ENCODE results near the gene TRIM39. TPM values are rescaled to one million over a fixed set of nuclear protein-coding genes. Genes with fewer than 3 reads are reported as not detected.

Gene TRIM39
- 7.6 and 10.1 TPM in 2 replicates for total RNA-seq

DNA sequence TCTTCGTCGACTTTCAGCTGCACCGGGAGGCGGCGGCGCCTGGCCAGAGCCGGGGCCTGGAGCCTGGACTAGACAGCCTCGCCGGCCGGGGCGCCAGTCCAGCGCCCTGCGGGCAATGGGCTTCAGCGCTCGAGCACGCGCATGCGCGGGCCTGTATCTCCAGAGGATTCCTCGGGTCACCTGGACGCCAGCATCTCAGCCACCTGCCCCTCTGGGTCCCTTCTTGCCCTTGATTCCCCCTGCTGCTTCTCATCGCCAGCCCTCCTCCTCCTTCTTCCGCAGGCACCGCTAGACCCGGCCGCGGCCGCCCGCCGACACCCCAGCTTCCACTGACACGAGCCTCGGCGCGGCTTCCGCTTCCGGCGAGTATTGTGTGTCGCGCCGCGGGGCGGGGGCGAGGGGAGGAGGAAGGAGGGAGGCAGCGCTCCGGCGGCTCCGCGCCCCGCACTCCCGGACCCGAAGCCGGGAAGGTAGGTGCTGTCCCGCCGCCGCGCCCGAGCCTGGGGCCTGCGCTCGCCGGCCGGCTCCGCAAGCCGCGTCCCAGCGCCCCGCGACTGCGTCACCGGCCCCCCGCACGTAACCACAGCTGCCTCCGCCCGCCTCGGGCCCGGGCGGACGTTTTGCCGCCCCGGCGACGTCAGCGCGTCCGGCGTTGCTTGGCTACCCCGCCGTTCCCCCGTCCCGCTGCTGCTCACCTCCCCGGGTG, at the start of gene TRIM39:
TSS of gene TRIM39 (plus strand) at position 402 of the 706 bp plus-strand sequence. CDS start 2,391 bp downstream, outside the sequence.
- peak; percentile 82 to 84 for DNase-seq (ENCODE audit: low read depth in 2 of 2)

DNA sequence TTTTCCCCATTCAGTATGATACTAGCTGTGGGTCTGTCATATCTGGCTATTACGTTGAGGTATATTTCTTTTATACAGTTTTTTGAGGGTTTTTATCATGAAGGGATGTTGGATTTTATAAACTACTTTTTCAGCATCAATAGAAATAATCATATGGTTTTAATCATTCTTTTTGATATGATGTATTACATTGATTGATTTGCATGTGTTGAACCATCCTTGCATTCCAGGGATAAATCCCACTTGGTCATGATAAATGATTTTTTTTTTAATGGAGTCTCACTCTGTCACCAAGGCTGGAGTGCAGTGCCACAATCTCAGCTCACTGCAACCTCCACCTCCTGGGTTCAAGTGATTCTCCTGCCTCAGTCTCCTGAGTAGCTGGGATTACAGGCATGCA, 45.7 kb upstream of the TRIM39 start:
- DNase-seq (ENCODE audit: low read depth in 2 of 2) = peak; percentile 16 to 17

DNA sequence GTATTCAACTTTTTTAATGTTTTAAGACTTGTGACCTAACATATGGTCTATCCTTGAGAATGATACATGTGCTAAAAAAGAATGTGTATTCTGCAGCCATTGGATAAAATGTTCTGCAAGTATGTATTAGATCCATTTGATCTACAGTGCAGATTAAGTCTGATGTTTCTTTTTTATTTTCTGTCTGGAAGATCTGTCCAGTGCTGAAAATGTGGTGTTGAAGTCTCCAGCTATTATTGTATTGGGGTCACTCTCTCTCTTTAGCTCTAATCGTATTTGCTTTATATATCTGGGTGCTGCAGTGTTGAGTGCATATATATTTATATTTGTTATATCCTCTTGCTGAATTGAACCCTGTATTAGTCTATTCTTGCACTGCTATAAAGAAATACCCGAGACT, 44.2 kb upstream of the TRIM39 start:
- no peak for DNase-seq (ENCODE audit: low read depth in 2 of 2)

DNA sequence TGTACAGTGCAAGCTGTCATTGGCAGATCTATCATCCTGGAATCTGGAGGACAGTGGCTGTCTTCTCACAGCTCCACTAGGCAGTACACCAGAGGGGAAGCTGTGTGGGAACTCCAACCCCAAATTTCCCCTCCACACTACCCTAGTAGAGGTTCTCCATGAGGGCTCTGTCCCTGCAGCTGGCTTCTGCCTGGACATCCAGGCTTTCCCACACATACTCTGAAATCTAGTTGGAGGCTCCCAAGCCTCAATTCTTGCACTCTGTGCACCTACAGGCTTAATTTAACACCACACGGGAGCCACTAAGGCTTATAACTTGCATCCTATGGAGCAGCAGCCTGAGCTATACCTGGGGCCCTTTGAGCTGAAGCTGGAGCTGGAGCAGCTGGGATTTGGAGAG, 43.0 kb upstream of the TRIM39 start:
- DNase-seq (ENCODE audit: low read depth in 2 of 2) = no peak

DNA sequence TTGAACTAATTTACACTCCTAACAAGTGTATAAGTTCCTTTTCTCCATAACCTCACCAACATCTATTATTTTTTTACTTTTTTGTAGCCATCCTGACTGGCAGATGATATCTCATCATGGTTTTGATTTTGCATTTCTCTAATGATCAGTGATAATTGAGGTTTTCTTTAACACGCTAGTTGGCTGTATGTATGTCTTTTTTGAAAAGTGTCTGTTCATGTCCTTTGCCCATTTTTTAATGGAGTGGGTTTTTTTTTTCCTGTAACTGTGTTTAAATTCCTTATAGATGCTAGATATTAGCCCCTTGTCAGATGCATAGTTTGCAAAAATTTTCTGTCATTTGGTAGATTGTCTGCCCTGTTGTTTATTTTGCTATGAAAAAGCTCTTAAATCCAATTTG, 39.6 kb upstream of the TRIM39 start:
- DNase-seq (ENCODE audit: low read depth in 2 of 2) = no peak

DNA sequence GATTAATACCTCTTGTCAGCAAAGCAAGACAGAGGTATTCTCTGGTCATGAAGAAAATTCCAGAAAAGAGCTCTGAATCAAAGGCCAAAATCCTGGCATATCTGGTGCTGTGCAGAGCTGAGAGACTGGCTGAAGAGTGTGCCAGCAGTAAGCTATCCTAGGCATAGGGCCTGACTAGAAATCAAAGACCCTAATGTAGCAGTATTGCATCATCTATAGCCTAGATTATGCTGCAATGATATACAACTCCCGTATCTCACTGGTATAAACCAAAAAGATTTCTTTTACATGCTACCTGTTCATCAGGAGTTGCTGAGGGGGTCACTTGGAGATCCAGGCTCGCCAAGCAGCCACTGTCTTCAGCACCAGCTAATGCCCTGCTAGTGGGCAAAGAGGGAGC, 30.9 kb upstream of the TRIM39 start:
- no peak for DNase-seq (ENCODE audit: low read depth in 2 of 2)

DNA sequence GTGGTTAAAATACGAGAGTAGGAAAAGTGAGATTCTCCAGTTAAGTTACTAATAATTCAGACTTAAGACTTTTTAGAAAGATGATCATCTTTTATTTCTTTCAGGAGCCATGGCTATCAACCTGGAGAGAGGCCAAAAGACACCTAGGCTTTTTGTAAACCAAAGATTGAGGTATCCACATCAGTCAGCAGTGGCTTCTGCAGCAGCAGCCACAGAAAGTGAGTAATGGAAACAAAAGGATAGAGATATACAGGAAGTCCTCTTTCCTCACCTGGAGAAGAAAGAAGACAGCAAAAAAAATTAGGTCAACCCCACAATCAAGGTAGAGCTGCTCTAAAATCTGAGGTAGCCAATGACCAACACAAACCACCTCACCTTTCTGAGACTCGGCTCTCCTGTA, 22.7 kb upstream of the TRIM39 start:
- no peak for DNase-seq (ENCODE audit: low read depth in 2 of 2)

DNA sequence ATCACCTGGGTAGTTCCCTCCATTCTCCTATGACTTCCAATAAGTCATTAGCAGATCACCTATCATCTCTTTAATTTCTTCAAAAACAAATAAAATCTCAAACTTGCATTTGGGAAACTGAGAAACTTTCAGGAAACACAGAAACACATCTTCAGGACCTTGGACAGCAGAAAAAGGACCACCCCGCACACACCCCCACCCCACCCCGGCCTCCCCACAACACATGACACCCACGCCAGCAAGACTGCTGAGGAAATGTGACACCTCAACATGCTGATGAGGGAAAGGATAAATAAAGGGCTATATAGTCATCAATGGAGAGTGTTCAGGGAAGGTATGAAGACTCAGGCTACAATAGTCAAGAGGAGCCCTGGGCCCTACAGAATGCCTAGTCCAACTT, 15.6 kb upstream of the TRIM39 start:
- no peak for DNase-seq (ENCODE audit: low read depth in 2 of 2)

DNA sequence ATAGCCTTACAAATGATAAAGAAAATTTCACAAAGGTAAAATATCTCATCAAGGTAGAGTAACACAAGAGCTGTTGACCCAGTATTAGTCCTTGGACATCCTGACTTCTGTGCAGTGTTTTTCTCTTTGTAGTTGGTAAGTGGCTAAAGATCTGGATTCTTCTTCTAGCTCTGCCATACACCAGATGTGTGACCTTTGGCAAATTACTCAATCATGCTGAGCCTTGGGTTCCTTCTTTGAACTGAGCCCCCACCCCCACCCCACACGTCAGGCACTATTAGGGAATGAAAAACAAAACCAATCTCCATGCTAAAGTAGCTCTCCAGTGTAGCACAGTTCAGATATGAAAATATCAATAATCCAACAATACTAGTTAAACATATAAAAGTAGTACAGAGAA, 15.1 kb upstream of the TRIM39 start:
- DNase-seq (ENCODE audit: low read depth in 2 of 2) = no peak

DNA sequence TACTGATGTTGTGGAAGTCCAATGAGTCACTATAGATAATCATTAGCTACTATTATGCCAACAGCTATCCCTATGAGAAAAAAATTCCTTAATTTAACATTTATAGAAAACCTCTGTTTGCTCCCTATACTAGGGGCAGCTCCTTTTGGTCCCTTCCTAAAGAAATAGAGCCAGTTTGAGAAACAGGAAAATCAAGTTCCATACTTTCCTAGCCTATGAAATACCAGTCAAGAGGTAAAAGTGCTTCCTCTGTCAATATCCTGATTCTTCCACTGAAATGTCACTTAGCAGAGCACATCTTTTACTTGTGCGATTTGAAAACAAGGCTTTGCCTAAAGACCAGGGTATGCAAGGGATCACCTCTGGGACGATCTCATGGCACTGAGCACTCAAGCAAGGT, 14.5 kb upstream of the TRIM39 start:
- DNase-seq (ENCODE audit: low read depth in 2 of 2) = no peak

DNA sequence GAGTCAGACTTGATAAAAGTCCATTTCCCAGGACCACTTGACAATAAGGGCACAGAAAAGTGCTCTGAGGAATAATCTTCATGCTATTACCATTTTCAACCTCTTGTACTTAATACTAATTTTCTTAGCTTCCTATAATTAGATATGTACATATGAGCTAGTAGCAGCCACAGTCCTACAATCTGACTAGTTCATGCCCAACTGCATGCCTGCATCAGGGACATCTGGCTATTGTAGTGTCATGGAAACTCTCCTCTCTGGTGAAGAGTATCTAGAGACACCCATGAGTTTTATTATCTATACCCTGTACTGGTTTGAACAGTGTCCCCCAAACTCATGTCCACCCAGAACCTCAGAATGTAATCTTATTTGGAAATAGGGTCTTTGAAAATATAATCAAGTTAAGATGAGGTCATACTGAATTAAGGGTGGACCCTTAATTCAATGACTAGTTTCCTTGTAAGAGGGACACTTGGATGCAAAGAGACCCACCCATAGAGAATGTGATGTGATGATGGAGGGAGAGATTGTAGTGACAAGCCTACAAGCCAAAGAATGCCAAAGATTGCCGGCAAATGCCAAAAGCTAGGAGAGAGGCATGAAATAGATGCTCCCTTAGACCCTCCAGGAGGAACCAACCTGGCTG, 13.9 kb upstream of the TRIM39 start:
- DNase-seq (ENCODE audit: low read depth in 2 of 2) = no peak

DNA sequence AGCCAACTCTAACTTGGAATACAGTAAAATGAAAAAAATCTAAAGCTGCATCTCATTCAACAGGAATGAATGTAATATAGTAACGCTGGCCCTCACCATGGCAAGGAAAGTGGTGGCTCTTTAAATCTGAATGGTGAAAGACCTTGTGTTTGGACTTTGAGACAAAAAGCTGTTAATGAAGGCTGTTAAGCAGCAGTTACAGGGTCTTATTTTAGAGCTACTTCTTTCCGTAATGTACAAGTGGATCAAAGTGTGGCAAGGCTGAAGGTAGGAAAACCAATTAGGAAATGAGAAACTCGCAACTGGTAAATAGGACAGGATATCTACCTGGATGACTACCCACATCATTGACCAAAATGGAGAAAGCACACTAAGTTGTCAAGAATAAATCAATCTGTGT, 11.6 kb upstream of the TRIM39 start:
- no peak for DNase-seq (ENCODE audit: low read depth in 2 of 2)

DNA sequence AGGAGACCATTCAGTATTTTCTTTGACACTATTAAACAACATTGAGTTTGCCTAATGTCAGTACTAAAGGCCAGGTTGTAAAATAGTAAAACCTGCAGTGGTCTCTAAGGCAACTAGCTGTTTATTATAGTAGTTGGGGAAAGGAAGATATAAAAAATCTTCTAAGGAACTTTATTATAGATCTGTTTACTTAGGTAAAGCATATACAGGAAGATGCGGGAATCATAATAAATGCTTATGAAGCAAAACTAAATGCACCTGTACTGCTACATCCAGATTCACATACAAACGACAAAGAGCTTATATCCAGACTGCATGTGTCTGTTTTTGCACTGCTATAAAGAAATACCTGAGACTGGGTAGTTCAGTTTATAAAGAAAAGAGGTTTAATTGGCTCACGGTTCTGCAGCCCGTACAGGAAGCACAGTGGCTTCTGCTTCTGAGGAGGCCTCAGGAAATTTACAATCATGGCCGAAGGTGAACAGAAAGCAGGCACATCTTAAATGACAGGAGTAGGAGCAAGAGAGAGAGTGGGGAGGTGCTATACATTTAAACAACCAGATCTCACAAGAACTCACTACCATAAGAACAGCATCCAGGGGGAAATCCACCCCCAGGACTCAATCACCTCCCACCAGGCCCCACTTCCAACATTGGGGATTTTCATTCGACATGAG, 8.7 kb upstream of the TRIM39 start:
- DNase-seq (ENCODE audit: low read depth in 2 of 2) = no peak

DNA sequence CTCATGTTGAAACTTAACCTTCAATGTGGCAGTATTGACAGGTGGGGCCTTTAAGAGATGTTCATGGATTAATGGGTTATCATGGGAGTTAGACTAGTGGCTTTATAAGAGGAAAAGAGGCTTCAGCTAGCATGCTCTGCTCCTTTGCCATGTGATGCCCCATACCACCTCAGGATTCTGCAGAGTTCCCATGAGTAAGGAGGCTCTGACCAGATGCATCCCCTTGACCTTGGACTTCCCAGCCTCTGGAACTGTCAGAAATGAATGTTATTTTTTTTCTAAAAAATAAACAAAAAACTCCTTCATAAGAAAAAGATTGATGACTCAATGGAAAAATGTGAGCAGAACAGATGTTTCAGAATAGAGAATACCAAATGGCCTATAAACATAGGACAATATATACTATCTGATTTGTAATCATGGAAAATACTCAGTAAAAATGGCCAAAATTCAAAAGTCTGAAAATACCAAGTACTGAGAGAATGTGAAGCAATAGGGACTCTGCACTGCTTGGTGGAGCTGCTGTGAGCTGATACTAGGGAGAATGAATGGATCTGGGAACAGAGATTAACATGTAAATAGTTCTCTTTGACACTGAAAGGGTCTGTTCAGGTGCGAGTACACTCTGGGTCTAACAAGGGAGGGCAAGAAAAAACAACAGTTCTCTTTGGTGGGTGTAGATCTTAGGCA, 7.4 kb upstream of the TRIM39 start:
- DNase-seq (ENCODE audit: low read depth in 2 of 2) = peak in 1 of 2 donors; percentile 18

DNA sequence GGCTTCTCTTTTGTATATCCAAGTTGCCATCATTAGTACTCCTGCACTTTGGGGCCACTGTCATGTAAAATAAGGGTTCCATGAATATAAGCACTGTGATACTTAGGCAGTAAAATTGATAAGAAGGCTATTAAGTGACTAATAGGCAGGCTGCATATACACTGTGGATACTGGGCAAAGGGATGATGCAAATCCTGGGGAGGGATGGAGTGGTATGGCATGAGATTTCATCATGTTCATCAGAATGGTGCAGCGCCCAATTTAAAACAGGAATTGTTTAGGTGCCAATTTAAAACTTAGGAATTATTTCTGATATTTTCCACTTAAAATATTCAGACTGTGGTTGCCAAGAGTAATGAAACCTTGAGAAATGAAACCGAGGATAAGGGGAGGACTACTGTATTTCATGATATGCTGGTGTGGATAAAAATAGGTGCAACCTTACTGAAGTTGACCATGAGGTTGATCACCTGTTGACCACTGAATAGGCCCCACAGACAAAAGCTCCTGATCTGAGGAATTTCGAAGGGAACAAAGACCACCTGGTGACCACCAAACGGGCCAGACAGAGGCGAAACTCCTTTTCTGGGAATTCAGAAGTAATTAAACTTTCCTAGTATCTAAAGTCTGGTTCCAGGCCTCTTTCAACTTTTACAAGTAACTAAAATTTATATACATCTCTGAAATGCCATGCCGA, 4.9 kb upstream of the TRIM39 start:
- DNase-seq (ENCODE audit: low read depth in 2 of 2) = no peak

DNA sequence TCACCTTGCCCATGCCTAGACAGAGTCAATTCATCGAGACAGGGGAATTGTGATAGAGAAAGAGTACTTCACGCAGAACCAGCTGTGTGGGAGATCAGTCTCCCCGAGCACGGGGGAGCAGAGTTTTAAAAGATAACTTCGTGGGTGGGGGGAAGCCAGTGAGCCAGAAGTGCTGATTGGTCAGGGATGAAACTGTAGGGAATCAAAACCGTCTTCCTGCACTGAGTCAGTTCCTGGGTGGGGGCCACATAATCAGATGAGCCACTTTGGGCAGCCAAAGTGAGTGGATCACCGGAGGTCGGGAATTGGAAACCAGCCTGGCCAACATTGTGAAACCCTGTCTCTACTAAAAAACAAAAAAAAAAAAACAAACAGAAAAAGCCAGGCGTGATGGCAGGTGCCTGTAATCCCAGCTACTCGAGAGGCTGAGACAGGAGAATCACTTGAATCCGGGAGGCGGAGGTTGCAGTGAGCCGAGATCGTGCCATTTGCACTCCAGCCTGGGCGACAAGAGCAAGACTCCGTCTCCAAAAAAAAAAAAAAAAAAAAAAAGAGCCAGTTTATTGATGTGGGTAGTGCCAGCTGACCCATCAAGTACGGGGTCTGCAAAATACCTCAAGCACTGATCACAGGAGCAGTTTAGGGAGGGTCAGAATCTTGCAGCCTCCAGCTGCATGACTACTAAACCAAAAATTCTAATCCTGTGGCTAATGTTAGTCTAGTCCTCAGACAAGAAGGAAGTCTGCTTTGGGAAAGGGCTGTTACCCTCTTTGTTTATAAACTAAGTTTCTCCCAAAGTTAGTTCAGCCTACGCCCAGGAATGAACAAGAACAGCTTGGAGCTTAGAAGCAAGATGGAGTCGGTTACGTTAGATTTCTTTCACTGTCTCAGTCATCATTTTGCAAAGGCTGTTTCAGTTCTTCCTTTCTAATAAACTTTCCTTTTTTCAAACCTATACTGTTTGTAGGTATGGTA, 3.9 kb upstream of the TRIM39 start:
- no peak for DNase-seq (ENCODE audit: low read depth in 2 of 2)

DNA sequence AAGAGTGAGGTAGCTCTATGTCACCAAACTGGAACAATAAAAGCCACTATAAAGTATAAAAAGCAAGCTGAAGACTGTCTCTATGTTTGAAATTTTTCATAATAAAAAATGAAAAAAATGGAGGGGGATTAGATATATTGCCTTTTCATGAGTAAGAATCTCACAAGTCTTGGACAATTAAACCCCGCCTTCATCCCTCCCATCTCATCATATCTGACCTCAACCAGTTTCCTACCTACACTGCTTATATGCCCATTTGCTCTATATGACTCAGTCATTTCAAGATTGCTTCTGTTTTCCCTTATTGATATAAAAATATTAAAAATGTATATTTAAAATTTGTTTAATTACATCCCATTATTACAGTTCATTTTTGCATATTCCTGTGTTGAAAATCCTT, 2.9 kb upstream of the TRIM39 start:
- DNase-seq (ENCODE audit: low read depth in 2 of 2) = no peak

DNA sequence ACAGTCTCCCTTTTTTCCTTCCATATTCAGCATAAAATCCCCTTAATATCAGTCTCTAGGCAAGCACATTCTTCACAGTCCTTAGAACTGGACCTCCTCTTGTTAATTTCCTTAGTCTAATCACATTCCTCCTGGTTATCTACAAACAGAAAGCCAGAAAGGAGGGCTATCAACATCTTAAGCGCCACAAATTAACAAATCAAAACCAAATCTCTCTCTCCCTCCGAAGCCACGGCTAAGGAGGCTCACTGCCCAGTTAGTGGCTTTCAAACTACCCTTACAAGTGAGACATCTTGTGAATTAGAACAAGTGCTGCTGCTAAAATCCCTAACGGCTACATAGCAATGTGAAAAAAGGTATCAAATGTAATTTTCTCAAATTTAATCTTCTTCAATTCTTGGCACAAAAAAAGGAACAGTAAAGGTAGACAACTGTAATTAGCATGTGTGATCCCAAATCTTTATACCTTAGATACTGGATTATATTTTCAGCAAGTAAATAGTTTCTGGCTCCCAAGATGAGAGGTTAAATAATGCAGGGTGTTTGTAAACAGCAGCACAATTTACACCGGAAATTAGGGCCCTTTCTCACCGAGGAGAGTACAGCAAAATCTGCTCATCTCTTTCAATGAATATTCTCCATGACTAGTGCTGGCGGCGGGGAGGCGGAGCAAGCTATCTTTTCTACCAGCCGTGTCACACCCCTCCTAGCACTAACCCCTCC, 1.4 kb upstream of the TRIM39 start:
- peak; percentile 61 to 64 for DNase-seq (ENCODE audit: low read depth in 2 of 2)

DNA sequence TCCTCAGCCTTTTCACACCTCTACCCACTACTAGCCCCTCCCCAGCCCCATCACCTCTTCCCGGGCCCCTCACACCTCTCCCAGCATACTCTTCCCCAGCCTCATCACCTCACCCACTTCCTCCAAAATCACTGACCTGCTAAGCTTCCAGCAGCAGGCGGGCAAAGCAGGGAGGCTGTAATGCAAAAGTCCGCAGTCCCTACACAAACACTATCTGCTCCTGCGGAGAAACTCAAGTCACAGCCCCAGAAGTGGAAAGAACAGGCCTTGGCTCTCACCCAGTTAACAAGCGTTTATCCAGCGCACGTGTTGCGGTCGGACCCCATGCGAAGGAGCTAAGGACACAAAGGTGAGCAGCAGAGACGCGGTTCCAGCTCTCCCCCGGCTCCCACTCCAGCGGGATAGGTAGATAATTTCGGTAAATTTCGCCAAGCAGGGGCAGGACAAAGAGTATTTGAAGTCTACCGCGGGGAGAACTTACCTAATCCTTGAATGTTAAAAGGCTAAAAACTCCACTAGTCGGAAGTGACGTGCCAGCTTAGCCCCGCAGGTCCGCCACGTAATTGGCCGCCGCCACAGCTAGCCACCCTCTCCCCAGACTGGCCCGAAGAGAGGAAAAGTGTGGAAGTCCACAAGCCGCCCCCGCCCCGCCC, 728 bp upstream of the TRIM39 start:
- peak in 1 of 2 donors; percentile 85 for DNase-seq (ENCODE audit: low read depth in 2 of 2)
